HAP-1 (cell line): ENCODE measurements around the gene CAMSAP2.

Source experiments
- DNase-seq, 2 experiments: peaks; one replicate each; pipeline ENCODE4 v3.0.0-alpha.2; 2016 to 2020; ENCODE audit warnings: low spot score in 2 of 2
- H3K27me3 ChIP-seq: fragments of 250-450 bp; sonication (Bioruptor Pico); 2 replicates; pipeline ENCODE4 v1.5.1; 2020; ENCODE audit warnings: low read depth, mild to moderate bottlenecking, moderate library complexity
- H3K36me3 ChIP-seq: fragments of 250-450 bp; sonication (Bioruptor Pico); replicated peaks from 2 replicates; pipeline ENCODE4 v1.5.1; 2020; ENCODE audit warnings: mild to moderate bottlenecking
- H3K4me1 ChIP-seq: fragments of 250-450 bp; sonication (Bioruptor Pico); 2 replicates; pipeline ENCODE4 v1.5.1; 2020; ENCODE audit warnings: mild to moderate bottlenecking
- H3K4me3 ChIP-seq: fragments of 250-450 bp; sonication (Bioruptor Pico); 2 replicates; pipeline ENCODE4 v1.5.1; 2020; ENCODE audit warnings: mild to moderate bottlenecking, moderate library complexity
- H3K9me3 ChIP-seq: fragments of 250-450 bp; sonication (Bioruptor Pico); 2 replicates; pipeline ENCODE4 v1.5.1; 2020; ENCODE audit warnings: mild to moderate bottlenecking, moderate library complexity
- in situ Hi-C: fragments of 300-500 bp; cut with MboI; formaldehyde crosslinking; loops from 3 replicates; pipeline ENCODE4 v1.14.3; 2020; ENCODE audit warnings: low sequenced_read_pairs, inconsistent platforms, mixed read lengths

Gene CAMSAP2

DNA sequence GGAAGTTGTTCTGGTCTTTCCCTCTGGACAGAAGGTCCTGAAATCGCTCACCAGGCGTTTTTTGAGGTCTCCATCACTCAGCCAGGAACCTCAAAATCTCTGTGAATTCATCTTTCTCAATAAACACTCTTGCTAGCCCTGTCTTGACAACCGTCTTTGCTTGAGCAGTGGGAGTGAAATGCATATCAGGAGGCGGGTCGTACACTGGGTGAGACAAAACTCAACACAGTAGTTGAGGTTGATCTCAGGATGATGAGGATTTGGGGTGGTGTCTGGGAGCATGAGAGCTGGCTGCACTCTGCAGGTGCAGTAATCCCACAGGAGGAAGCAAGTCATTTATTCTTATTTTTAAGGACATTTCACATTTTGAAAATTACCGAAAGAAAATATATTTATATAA is 136.0 kb downstream of the CAMSAP2 start:
- no peaks in the 10 kb centered on the region for H3K27me3 ChIP-seq
- H3K36me3 ChIP-seq = no peaks in the 10 kb centered on the region
- in situ Hi-C loops = no loop called here
- no peak overlapping the region for H3K4me3 ChIP-seq
- H3K4me1 ChIP-seq = no peaks in the 10 kb centered on the region
- no peak for DNase-seq
- no peaks in the 10 kb centered on the region for H3K9me3 ChIP-seq

- no peak overlapping the region for H3K4me3 ChIP-seq
- DNase-seq = no peak
- H3K9me3 ChIP-seq = no peaks in the 10 kb centered on the region
- in situ Hi-C loops = no loop called here
- no peaks in the 10 kb centered on the region for H3K27me3 ChIP-seq
- no peaks in the 10 kb centered on the region for H3K36me3 ChIP-seq
- H3K4me1 ChIP-seq = no peaks in the 10 kb centered on the region
Observed at GRCh38 chr1:200875416-200875815, 136.7 kb downstream of the CAMSAP2 start.

- in situ Hi-C loops = no loop called here
- H3K9me3 ChIP-seq = no peaks in the 10 kb centered on the region
- H3K36me3 ChIP-seq = no peaks in the 10 kb centered on the region
- no peaks in the 10 kb centered on the region for H3K27me3 ChIP-seq
- no peak overlapping the region for H3K4me3 ChIP-seq
- no peaks in the 10 kb centered on the region for H3K4me1 ChIP-seq
- no peak for DNase-seq
Observed at GRCh38 chr1:200877010-200877409, 138.3 kb downstream of the CAMSAP2 start.

GRCh38 chr1:200877839-200878551 is 139.3 kb downstream of the CAMSAP2 start:
- DNase-seq = no peak
- Histone ChIP-seq H3K4me1 (no peaks in the 10 kb centered on the region), H3K27me3 (no peaks in the 10 kb centered on the region), H3K9me3 (no peaks in the 10 kb centered on the region), H3K36me3 (no peaks in the 10 kb centered on the region), H3K4me3 (no peak overlapping the region)
- in situ Hi-C loops = no loop called here

- no peak for DNase-seq
Observed at GRCh38 chr1:200880212-200880611, 141.5 kb downstream of the CAMSAP2 start.

DNA sequence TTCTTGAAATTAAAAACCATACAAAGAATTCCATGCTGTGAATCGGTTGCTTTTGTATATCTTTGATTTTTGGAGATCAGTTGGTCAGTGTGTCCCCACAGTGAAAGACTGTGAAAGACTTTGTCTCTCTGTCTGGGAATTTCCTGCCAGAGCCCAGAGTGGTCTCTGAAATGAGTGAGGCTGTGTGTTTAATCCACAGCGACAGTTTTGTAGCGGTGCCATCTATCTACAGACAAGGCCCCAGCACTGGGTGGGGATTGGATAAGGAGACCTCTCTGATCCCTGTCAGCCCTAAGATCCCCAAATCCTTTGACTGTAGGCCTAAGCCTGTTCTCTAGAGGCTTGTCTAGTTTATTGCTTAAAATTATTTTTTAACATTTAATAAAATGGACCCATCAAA is 144.4 kb downstream of the CAMSAP2 start:
- no peak for DNase-seq
- Histone ChIP-seq H3K4me1 (no peaks in the 10 kb centered on the region), H3K9me3 (no peaks in the 10 kb centered on the region), H3K4me3 (no peak overlapping the region), H3K36me3 (no peaks in the 10 kb centered on the region), H3K27me3 (no peaks in the 10 kb centered on the region)
- in situ Hi-C loops = no loop called here

More at GRCh38 chr1:200880212-200880611, 141.5 kb downstream of the CAMSAP2 start:
- Histone ChIP-seq H3K27me3 (no peaks in the 10 kb centered on the region), H3K4me1 (no peaks in the 10 kb centered on the region), H3K9me3 (no peaks in the 10 kb centered on the region), H3K4me3 (no peak overlapping the region), H3K36me3 (no peaks in the 10 kb centered on the region)
- in situ Hi-C loops = no loop called here

DNA sequence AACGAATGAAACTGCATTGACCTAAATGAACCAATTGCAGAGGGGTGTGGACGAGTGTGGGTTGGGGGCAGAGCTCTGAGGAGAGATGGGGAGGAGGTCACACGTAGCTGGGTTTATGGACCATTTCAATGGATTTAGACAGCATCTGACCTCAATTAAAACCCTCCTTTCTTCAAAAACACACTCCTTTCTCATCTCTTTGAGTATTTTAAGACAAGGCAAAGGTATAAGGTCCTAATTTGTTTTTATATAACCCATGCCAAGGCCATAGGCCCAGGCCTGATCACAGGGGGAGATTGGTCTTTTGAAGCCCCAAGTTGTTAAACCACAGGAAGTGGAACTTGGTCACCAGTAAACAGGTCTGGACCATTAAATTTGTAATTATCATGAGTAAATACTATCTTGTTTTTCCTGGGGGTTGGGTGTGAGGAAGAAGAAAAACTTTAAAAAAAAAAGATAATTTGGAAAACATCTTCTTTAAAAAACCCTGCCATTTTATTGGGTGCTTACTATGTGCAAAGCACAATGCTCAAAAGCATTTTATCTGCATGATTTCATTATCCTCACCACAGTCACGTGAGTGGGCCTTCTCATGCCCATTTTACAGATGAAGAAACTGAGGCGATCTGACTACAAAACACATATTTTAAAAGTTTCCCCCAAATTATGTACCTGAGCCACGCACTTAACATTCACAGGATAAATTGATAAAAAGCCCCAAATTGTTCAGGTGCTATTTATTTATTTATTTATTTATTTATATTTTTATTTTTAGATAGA is 147.1 kb downstream of the CAMSAP2 start:
- no peak for DNase-seq
- no peaks in the 10 kb centered on the region for H3K4me1 ChIP-seq
- no peaks in the 10 kb centered on the region for H3K9me3 ChIP-seq
- H3K4me3 ChIP-seq = no peak overlapping the region
- in situ Hi-C loops = no loop called here
- H3K36me3 ChIP-seq = no peaks in the 10 kb centered on the region
- H3K27me3 ChIP-seq = no peaks in the 10 kb centered on the region

GRCh38 chr1:200886594-200886993 is 147.9 kb downstream of the CAMSAP2 start:
- in situ Hi-C loops = no loop called here
- H3K4me1 ChIP-seq = no peaks in the 10 kb centered on the region
- no peaks in the 10 kb centered on the region for H3K27me3 ChIP-seq
- no peak for DNase-seq
- H3K9me3 ChIP-seq = no peaks in the 10 kb centered on the region
- no peak overlapping the region for H3K4me3 ChIP-seq
- H3K36me3 ChIP-seq = no peaks in the 10 kb centered on the region

- Histone ChIP-seq H3K4me3 (no peak overlapping the region), H3K9me3 (no peaks in the 10 kb centered on the region), H3K36me3 (no peaks in the 10 kb centered on the region), H3K4me1 (no peaks in the 10 kb centered on the region), H3K27me3 (no peaks in the 10 kb centered on the region)
- in situ Hi-C loops = no loop called here
- DNase-seq = no peak
Observed at GRCh38 chr1:200887036-200887435, 148.3 kb downstream of the CAMSAP2 start.

DNA sequence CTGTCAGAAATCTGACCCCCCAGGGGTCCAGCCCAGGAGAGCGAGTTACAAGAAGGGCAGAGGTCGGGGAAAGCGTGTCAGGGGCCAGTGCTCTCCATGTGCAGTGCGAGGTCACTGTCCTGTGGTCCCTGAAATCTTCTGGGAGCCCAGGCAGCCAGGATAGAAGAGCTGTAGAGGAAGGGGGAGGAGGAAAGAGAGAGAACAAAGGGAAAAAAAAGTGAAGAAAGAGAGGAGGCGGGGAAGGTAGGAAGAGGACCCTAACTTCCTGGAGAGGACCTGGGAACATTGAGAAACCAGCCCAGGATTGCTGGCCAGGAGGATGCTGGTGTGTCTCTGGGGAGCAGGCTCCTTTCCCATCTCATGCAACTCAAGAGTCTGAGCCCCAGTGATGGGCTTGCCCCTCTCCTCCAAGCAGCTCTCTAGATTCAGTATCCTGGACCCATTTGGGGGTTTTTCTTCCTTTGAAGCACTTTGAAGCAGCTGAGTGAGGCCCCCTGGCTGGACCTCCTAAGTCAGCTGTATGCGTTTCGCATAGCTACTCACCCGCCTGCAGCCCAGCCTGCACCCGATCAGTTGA is 149.2 kb downstream of the CAMSAP2 start:
- Histone ChIP-seq H3K36me3 (no peaks in the 10 kb centered on the region), H3K4me1 (no peaks in the 10 kb centered on the region), H3K27me3 (no peaks in the 10 kb centered on the region), H3K9me3 (no peaks in the 10 kb centered on the region), H3K4me3 (no peak overlapping the region)
- DNase-seq = no peak
- in situ Hi-C loops = no loop called here

- Histone ChIP-seq H3K36me3 (no peaks in the 10 kb centered on the region), H3K27me3 (no peaks in the 10 kb centered on the region), H3K9me3 (no peaks in the 10 kb centered on the region), H3K4me1 (no peaks in the 10 kb centered on the region), H3K4me3 (no peak overlapping the region)
- in situ Hi-C loops = no loop called here
- DNase-seq = no peak
Observed at GRCh38 chr1:200888349-200888838, 149.7 kb downstream of the CAMSAP2 start.

GRCh38 chr1:200889571-200889970 is 150.9 kb downstream of the CAMSAP2 start:
- Histone ChIP-seq H3K36me3 (no peaks in the 10 kb centered on the region), H3K4me1 (no peaks in the 10 kb centered on the region), H3K27me3 (no peaks in the 10 kb centered on the region), H3K9me3 (no peaks in the 10 kb centered on the region), H3K4me3 (no peak overlapping the region)
- in situ Hi-C loops = no loop called here
- no peak for DNase-seq

- Histone ChIP-seq H3K27me3 (no peaks in the 10 kb centered on the region), H3K4me3 (no peak overlapping the region), H3K4me1 (no peaks in the 10 kb centered on the region), H3K36me3 (no peaks in the 10 kb centered on the region), H3K9me3 (no peaks in the 10 kb centered on the region)
- DNase-seq = no peak
- in situ Hi-C loops = no loop called here
Observed at GRCh38 chr1:200890027-200890426, 151.3 kb downstream of the CAMSAP2 start.
